GM19043 (cell line): Measurements from ENCODE around the gene FSTL4.

Experiments
- ATAC-seq: cut with Tn5 transposase; IDR thresholded peaks from one replicate; pipeline ENCODE4 v1.9.1; 2021; ENCODE audit warnings: low read depth; ENCODE audit not compliant: unreplicated experiment

The FSTL4 gene

DNA sequence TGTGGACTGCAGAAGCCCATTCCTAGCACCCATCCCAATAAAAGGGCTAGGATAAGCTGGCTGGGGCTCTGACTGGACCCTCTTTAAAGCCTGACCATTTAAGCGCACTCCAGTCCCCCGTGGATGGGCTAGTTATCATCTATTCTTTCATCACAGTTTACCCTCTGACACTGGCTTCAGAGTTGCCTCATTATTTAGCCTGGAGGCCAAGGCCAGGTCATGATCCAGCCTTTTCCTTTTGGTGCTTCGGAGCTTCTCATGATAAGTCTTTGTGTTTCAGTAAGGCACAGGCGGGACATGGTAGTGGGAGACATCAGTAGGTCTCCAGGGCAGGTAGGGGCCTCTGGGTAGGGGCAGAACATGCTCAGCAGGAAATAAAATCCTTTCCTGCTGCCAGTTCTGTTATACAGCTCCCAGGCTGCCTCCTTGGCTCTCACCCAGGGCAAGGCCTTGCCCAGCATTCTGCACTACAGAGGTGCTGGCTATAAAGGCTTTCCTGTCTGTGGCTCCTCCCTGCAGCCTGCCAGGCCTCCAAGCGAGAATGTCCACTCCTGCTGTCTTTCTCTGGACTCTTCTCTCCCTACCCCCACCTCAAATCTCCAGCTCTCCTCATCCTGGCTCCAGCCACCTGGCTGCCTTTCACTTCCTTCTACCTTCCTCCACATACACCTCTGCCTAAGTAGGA, 128.8 kb downstream of the FSTL4 start:
- no peak for ATAC-seq

DNA sequence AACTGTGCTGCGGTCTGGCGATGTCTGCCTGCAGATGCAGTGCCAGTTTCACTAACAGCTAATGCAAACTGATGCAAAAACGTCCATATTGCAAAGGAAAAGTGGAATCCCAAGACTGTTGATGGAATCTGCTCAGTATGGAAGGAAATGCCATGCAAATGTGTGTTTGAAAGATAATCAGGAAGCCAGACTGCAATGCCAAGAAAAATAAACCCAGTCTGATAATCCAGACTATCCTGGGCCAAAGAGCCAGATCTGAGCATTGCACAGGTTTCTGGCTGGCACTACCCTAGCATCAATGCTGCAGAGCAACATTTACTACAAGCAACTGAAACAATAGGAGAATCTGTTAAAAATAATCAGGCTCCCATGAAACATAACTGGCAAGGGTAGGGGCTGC, 130.3 kb downstream of the FSTL4 start:
- ATAC-seq = no peak

DNA sequence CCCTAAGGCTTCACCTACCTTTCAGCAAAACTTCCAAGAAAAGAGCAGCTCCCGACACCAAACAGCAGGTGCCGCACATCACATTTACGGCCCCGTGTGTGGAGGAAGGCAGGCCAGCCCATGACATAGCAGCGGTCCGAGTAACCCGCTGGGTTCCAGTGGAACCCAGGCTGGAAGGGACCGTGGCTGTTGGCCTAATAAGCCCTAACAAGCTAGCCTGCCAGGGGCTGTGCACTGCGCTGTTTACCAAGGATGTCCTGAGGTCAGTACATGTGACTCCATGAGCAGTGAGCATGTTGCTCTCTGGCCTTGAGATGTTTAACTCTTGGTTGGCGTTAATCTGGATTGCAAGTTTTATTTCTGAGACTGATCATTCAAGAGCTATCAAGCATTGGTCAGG, 131.5 kb downstream of the FSTL4 start:
- no peak for ATAC-seq

- ATAC-seq = no peak
Measured at GRCh38 chr5:133480366-133480765, 132.0 kb downstream of the FSTL4 start.

- ATAC-seq = no peak
Measured at GRCh38 chr5:133478199-133478985, 133.9 kb downstream of the FSTL4 start.

DNA sequence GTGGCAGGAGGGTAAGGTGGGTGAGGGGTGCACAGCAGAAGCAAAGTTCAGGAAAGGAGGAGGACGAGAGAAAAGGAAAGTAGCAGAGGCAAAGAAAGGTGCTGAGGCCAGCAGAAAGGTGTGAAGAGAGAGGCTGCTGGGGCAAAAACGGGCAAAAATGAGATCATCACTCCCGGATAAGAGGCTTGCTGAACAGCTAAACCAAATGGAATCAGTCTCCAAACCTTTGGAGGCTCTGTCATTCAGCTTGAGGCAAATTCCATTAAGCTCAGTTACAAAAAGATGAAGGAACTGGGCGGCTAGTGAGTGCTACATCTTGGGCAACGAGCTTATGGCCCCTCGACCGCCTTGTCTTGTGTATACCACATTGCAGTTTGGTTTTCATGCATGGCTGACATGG, 136.4 kb downstream of the FSTL4 start:
- ATAC-seq = no peak

DNA sequence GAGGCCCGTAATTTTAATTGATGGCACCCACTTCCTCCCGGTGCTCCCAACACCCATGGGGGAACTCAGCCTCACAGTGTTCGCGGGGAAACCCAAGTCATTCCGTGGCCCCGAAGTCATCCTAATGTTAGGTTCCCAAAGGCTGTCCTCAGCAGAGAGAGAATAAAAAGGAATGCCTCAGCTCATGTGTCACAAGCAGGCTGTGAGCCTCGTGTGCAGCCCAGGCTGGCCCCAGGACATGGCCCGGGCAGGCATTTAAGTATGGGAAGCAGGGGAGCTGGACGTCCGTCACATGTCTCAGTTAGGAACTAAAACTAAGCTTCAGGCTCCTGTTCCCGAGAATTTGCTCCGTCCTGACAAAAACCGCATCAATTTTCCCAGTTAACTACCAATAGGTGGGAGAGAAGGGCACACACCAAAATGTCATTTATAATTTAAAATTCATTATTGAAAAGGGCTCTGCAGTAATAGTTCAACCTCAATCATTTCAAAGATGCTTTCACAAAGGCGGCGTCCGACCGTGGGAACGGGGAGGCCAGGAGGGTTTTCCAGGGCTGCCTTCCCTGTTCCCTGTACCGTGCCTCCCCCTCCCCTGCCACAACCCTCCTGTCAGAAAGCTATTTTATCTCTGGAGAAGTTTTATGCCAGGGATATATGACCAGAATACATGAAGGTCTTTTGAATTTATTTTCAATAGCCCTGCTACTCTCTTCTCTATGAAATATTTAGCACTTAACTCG, 137.3 kb downstream of the FSTL4 start:
- no peak for ATAC-seq

DNA sequence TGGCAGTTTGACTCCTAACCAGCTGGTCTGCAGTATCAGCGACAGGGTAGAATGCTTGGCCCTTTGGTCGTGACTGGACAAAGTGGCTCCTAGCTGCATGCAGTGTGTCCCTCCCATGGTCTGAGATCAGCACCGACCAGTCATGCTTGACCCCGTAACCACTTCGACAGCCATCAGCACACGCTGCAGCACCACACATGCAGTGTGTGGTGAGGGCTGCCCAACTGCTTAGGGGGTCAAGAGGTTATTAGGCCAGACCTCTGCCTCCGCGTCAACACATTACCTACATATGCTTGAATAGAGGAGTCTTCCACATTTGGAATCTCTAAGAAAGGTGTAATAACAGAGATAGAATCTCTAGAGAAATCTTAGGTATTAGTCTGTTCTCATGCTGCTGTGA, 139.1 kb downstream of the FSTL4 start:
- ATAC-seq = no peak

- ATAC-seq = no peak
Measured at GRCh38 chr5:133472829-133473228, 139.5 kb downstream of the FSTL4 start.

DNA sequence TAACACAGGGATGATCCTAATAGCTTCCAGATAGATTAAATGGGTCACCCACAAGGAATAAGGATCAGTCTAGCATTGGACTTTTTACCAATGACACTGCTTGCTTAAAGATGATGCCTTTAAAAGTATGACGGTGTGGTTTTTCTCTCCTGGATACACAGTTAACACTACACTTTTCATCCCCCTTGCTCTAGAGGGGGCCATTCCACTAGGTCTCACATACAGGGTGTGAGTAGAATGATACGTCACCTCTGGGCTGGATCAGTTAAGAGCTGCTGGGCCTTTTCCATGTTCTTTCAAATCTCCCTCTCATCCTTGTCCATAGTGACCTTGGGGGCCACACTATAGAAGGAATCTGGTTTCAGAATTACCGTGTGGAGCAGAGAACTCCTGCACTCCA, 140.6 kb downstream of the FSTL4 start:
- ATAC-seq = no peak

- no peak for ATAC-seq
Measured at GRCh38 chr5:133470841-133471240, 141.5 kb downstream of the FSTL4 start.

- ATAC-seq = no peak
Measured at GRCh38 chr5:133469846-133470245, 142.5 kb downstream of the FSTL4 start.

DNA sequence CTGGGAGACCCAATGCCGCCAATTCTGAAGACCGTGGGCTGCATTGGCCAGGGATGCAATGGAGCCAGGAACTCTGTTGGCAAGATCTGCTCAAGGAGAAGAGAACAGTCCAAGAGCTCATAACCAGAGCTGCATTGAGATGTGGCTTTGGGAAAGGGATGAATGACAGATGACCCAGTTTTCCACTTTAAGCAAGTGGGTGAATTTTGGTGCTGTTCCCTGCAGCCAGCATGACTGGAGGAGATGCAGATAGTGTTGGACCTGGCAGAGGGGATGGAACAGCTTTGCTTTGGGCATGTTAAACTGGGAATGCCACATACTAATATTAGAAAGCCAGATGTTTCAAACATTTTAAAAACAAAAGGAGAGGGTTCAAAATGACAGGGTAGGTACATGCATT, 143.1 kb downstream of the FSTL4 start:
- no peak for ATAC-seq

DNA sequence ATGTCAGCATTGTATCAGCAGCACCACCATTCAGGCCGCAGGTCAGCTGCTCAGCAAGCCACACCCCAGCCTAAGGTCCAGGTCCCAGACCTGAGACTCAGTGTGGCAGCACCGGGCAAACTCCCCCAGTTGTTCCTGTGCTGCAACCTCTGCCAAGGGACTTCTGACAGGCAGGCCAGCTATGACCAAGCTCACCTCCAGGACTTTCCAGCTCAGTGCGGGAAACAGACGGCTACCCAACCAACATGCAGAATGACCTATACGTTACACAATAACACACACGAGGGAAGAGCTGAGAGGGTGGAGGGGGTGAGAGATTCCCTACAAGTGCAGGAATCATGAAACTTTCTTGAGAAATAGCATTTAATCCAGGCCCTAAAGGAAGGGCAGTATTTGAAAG, 143.7 kb downstream of the FSTL4 start:
- no peak for ATAC-seq

DNA sequence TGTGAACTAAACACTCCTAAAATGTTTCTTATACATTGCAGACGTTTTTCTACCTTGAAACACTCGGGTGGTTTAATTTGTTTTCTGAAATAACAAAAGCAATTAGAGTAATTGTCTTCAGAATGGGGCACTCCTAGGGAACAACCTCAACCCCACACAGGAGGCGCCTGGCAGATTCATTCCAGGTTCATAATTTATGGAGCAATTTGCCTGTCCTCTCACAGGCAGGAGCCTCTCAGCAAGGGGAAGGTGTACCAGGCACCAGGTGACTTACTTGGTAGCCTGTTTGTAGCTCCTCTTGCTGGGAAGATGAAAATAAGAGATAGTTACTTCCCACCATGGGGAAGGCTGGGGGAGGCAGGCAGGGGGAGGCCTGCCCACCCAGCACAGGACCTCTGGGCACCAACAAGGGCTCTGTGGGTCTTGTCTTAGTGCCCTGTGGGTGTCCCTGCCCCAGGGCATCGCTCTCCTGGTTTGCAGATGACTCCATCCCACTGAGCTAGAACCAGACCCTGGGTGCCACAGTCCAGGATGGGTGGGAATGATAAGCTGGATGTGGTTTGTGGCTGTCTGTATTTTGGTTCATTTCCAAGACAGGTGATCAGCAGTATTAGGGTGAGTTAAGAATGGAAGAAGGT, 144.4 kb downstream of the FSTL4 start:
- no peak for ATAC-seq

- ATAC-seq = no peak
Measured at GRCh38 chr5:133467335-133467779, 145.0 kb downstream of the FSTL4 start.

DNA sequence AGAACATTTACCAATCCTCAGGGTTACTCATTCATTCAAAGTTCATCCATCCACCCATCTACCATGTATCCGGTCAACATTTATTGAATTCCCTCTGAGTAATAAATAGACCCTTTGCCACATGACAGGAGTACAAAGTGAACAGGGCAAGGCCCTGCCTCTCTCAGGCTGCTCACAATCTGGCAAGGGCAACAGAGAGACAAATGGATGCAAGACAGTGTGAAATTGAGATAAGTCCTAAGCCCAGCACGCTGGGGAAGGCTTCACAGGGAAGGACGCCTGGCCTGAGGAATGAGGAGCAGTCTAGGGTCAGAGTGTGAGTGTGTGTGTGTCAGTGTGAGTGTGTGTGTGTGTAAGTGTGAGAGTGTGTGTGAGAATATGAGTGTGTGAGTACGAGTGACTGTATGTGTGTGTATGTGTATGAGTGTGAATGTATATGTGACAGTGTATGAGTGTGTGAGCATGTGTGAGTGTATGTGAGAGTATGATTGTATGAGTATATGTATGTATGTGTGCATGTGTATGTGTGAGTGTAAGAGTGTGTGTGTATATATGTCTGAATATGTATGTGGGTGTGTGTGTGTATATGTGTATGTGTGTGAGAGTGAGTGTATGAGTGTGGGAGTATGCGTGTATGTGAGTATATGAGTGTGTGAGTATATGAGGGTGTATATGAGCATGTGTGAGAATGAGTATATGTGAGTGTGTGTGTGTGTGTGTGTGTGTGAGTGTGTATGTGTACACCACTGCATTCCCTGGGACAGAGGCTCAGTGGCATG, 145.6 kb downstream of the FSTL4 start:
- ATAC-seq = no peak

GRCh38 chr5:133464013-133464412, 148.3 kb downstream of the FSTL4 start:
- ATAC-seq = no peak

- no peak for ATAC-seq
Measured at GRCh38 chr5:133461796-133462516, 150.4 kb downstream of the FSTL4 start.
